HepG2 (cell line): Measurements from ENCODE around the gene MTF2. TPM values are rescaled to one million over a fixed set of nuclear protein-coding genes. Genes with fewer than 3 reads are reported as not detected.

ENCODE experiments used
- ATF5 ChIP-seq: sonication (generic); formaldehyde crosslinking; IDR thresholded peaks from 2 replicates; pipeline ENCODE4 v1.4.0; 2020; ENCODE audit warnings: mild to moderate bottlenecking, low read depth, missing genetic modification reagents
- CTCF ChIP-seq: sonication (generic); formaldehyde crosslinking; IDR thresholded peaks from 2 replicates; pipeline ENCODE4 v1.5.0; 2020; ENCODE audit warnings: mild to moderate bottlenecking, missing genetic modification reagents, moderate library complexity
- DPF2 ChIP-seq: sonication (generic); formaldehyde crosslinking; IDR thresholded peaks from 2 replicates; pipeline ENCODE4 v1.4.0; 2020; ENCODE audit warnings: mild to moderate bottlenecking, low read depth, missing genetic modification reagents, borderline replicate concordance
- EED ChIP-seq: sonication (generic); formaldehyde crosslinking; IDR thresholded peaks from 2 replicates; pipeline ENCODE4 v1.5.0; 2020; ENCODE audit warnings: mild to moderate bottlenecking, missing genetic modification reagents
- FOXP1 ChIP-seq, 2 experiments: fragments of 450-650 bp in 1 of 2; IDR thresholded peaks; 2 replicates each; pipeline ENCODE4 v1.6.1; 2017 to 2018; ENCODE audit warnings: antibody characterized with exemption in 1 of 2
- GLMP ChIP-seq: sonication (generic); formaldehyde crosslinking; IDR thresholded peaks from 2 replicates; pipeline ENCODE4 v1.9.0; 2021; ENCODE audit warnings: missing genetic modification reagents, mild to moderate bottlenecking, borderline replicate concordance
- GZF1 ChIP-seq: sonication (generic); formaldehyde crosslinking; IDR thresholded peaks from 2 replicates; pipeline ENCODE4 v1.5.1; 2020; ENCODE audit warnings: mild to moderate bottlenecking, missing genetic modification reagents
- HMG20B ChIP-seq: conservative IDR thresholded peaks from 2 replicates; pipeline ENCODE4 v1.6.1; 2016; ENCODE audit warnings: missing genetic modification reagents, missing compliant biosample characterization
- JUND ChIP-seq: sonication (generic); formaldehyde crosslinking; IDR thresholded peaks from 2 replicates; pipeline ENCODE4 v1.8.0; 2022; ENCODE audit warnings: mild to moderate bottlenecking, missing genetic modification reagents
- PLRG1 ChIP-seq: fragments of 450-650 bp; conservative IDR thresholded peaks from 2 replicates; pipeline ENCODE4 v1.6.1; 2016
- POLR2A ChIP-seq, 2 experiments: IDR thresholded peaks; 2 replicates each; pipeline ENCODE4 v1.6.1; 2011; ENCODE audit warnings: low read depth in 2 of 2, low read length in 2 of 2, mild to moderate bottlenecking in 1 of 2, moderate library complexity in 1 of 2; ENCODE audit not compliant: insufficient read depth in 1 of 2
- TAF15 ChIP-seq: fragments of 200-400 bp; formaldehyde crosslinking; IDR thresholded peaks from one replicate; pipeline ENCODE4 v1.6.1; 2018; ENCODE audit warnings: mild to moderate bottlenecking, low read depth, low read length; ENCODE audit not compliant: poor library complexity, severe bottlenecking
- ZBTB25 ChIP-seq: IDR thresholded peaks from 2 replicates; pipeline ENCODE4 v1.6.1; 2018; ENCODE audit warnings: missing genetic modification reagents
- ZBTB37 ChIP-seq: sonication (generic); formaldehyde crosslinking; IDR thresholded peaks from 2 replicates; pipeline ENCODE4 v1.4.0; 2020; ENCODE audit warnings: mild to moderate bottlenecking, missing genetic modification reagents
- ZBTB8A ChIP-seq: sonication (generic); formaldehyde crosslinking; IDR thresholded peaks from 2 replicates; pipeline ENCODE4 v1.4.0; 2020; ENCODE audit warnings: mild to moderate bottlenecking, low read depth, missing genetic modification reagents, borderline replicate concordance
- ZFAT ChIP-seq: sonication (generic); formaldehyde crosslinking; conservative IDR thresholded peaks from 2 replicates; pipeline ENCODE4 v1.8.1; 2023; ENCODE audit warnings: missing genetic modification reagents, inconsistent platforms
- ZIK1 ChIP-seq: sonication (generic); formaldehyde crosslinking; IDR thresholded peaks from 2 replicates; pipeline ENCODE4 v1.5.0; 2020; ENCODE audit warnings: mild to moderate bottlenecking, low read depth, missing genetic modification reagents, borderline replicate concordance
- ZNF264 ChIP-seq: sonication (generic); formaldehyde crosslinking; IDR thresholded peaks from 2 replicates; pipeline ENCODE4 v1.4.0; 2020; ENCODE audit warnings: missing genetic modification reagents
- ZNF367 ChIP-seq: sonication (generic); formaldehyde crosslinking; IDR thresholded peaks from 2 replicates; pipeline ENCODE4 v1.4.0; 2020; ENCODE audit warnings: missing genetic modification reagents, borderline replicate concordance
- ZNF496 ChIP-seq: sonication (generic); formaldehyde crosslinking; IDR thresholded peaks from 2 replicates; pipeline ENCODE4 v1.8.1; 2023; ENCODE audit warnings: mild to moderate bottlenecking, moderate library complexity, missing genetic modification reagents; ENCODE audit not compliant: insufficient replicate concordance
- ZNF839 ChIP-seq: sonication (generic); formaldehyde crosslinking; IDR thresholded peaks from 2 replicates; pipeline ENCODE4 v1.4.0; 2020; ENCODE audit warnings: missing genetic modification reagents, mild to moderate bottlenecking, borderline replicate concordance
- polyA plus RNA-seq, 8 experiments: library from polyadenylated mRNA; depleted of rRNA in 3 of 8; stranded (reverse) in 7 of 8; unstranded in 1 of 8; fragments of >200 nt; fragmentation: Illumina TruSeq in 4 of 8; extraction: Trizol in 4 of 8; gene quantifications; 2 replicates each; pipeline versions ENCODE4 v1.2.1 to v1.2.3, GENCODE V29; 2011 to 2016; ENCODE audit warnings: low read depth in 4 of 8, missing spikeins in 1 of 8, mixed read lengths in 1 of 8; ENCODE audit not compliant: insufficient read depth in 1 of 8
- total RNA-seq, 5 experiments: library from RNA; depleted of rRNA; stranded (reverse); fragments of >200 nt; fragmentation: Illumina TruSeq; extraction: Trizol; gene quantifications; 2 replicates each; pipeline ENCODE4 v1.2.3, GENCODE V29; 2016; ENCODE audit warnings: low read depth in 1 of 5

MTF2 gene
- total and polyA plus RNA-seq, 2 of the 13 experiments (the other 11 are each of a cell fraction or from before 2014, with no cell fraction given), result 48.7 to 53.9 TPM

GRCh38 chr1:93179886-93180722, 101.0 kb downstream of the MTF2 start, which contains the start of gene TMED5 (continued):
- TF ChIP-seq CTCF (CRISPR knock-in tag) (peak; percentile 24), ZNF264 (CRISPR knock-in tag) (peak; percentile 92; the same call in 1 of the 2 replicates), JUND (CRISPR knock-in tag) (no peak), TAF15 (no peak), ZNF367 (CRISPR knock-in tag) (no peak; the same call in 1 of the 2 replicates), ATF5 (CRISPR knock-in tag) (no peak), FOXP1 (IDR thresholded peaks at IDR 0.05) (no peak), FOXP1 (CRISPR knock-in tag; IDR thresholded peaks at IDR 0.05) (no peak; the same call in 1 of the 2 replicates), GLMP (CRISPR knock-in tag) (no peak), ZNF839 (CRISPR knock-in tag) (peak; percentile 69; the same call in 1 of the 2 replicates), PLRG1 (no peak), HMG20B (CRISPR knock-in tag) (no peak), GZF1 (CRISPR knock-in tag) (peak; percentile 84; the same call in 1 of the 2 replicates), DPF2 (no peak), ZNF496 (CRISPR knock-in tag) (no peak), ZFAT (CRISPR knock-in tag) (peak; percentile 57; the same call in 1 of the 2 replicates), ZBTB37 (CRISPR knock-in tag) (0 out of 2 replicates have a peak, but pooled peaks have one; percentile 78), POLR2A (IDR thresholded peaks at IDR 0.05; ENCODE audit: insufficient read depth in 1 of 2, low read depth in 2 of 2, low read length in 2 of 2) (peak; percentile 79 to 86), ZIK1 (peak; percentile 47; the same call in 1 of the 2 replicates), EED (CRISPR knock-in tag) (peak; percentile 89), ZBTB25 (CRISPR knock-in tag) (0 out of 2 replicates have a peak, but pooled peaks have one; percentile 18), ZBTB8A (no peak)
